GM12865 (cell line): ENCODE measurements around the gene RBMS1.

ENCODE experiments used
- DNase-seq: peaks from one replicate; pipeline ENCODE4 v3.0.0; 2010; ENCODE audit warnings: low read depth
- H3K4me3 ChIP-seq: 2 replicates; pipeline ENCODE4 v1.5.1; 2011; ENCODE audit warnings: mild to moderate bottlenecking, low read depth, low read length, control low read depth
- CTCF ChIP-seq: IDR thresholded peaks from 2 replicates; pipeline ENCODE4 v1.5.1; 2011; ENCODE audit warnings: low read length, control low read depth, low read depth, inconsistent platforms; ENCODE audit not compliant: insufficient read depth; ENCODE audit errors: missing control alignments

Gene RBMS1

GRCh38 chr2:160222546-160223283 is 270.9 kb downstream of the RBMS1 start:
- TF ChIP-seq CTCF = no peak
- DNase-seq = no peak
- H3K4me3 ChIP-seq = no peak overlapping the region
